NCI-H524 (cell line): Measurements from ENCODE around the gene BIN1.
"Not testable (repeated sequence)": the region's sequence is repeated elsewhere in the genome, so short reads cannot be mapped to it uniquely, and the experiment has no call there.

Source experiments
- DNase-seq, 2 experiments: peaks; one replicate each; lab custom pipeline; 2025; lab: John Stamatoyannopoulos, UW

The BIN1 gene

GRCh38 chr2:127134235-127134634 is 27.3 kb upstream of the BIN1 start:
- DNase-seq = no peak

- DNase-seq = no peak
Observed at GRCh38 chr2:127133793-127134192, 26.8 kb upstream of the BIN1 start.

- no peak for DNase-seq
Observed at GRCh38 chr2:127130421-127130820, 23.5 kb upstream of the BIN1 start.

- no peak for DNase-seq
Observed at GRCh38 chr2:127129937-127130336, 23.0 kb upstream of the BIN1 start.

- DNase-seq = peak in 1 of 2 experiments; percentile 64
Observed at GRCh38 chr2:127128445-127128904, 21.5 kb upstream of the BIN1 start.

- peak in 1 of 2 experiments; percentile 60 for DNase-seq
Observed at GRCh38 chr2:127125821-127126220, 18.9 kb upstream of the BIN1 start.

- DNase-seq = no peak
Observed at GRCh38 chr2:127124426-127124825, 17.5 kb upstream of the BIN1 start.

GRCh38 chr2:127122361-127123027 is 15.5 kb upstream of the BIN1 start:
- peak; percentile 90 to 96 for DNase-seq

GRCh38 chr2:127121776-127122176 is 14.8 kb upstream of the BIN1 start:
- no peak for DNase-seq

GRCh38 chr2:127121353-127121752 is 14.4 kb upstream of the BIN1 start:
- DNase-seq = no peak

GRCh38 chr2:127120408-127120807 is 13.5 kb upstream of the BIN1 start:
- not testable (repeated sequence) for DNase-seq

- DNase-seq = no peak
Observed at GRCh38 chr2:127118467-127118866, 11.5 kb upstream of the BIN1 start.

- no peak for DNase-seq
Observed at GRCh38 chr2:127118038-127118437, 11.1 kb upstream of the BIN1 start.

GRCh38 chr2:127117603-127118002 is 10.6 kb upstream of the BIN1 start:
- DNase-seq = no peak

- no peak for DNase-seq
Observed at GRCh38 chr2:127115471-127116199, 8.7 kb upstream of the BIN1 start.

GRCh38 chr2:127110985-127111384 is 4.0 kb upstream of the BIN1 start:
- no peak for DNase-seq

- DNase-seq = no peak
Observed at GRCh38 chr2:127108090-127108523, 1.2 kb upstream of the BIN1 start.

- DNase-seq = peak in 1 of 2 experiments; percentile 31
Observed at GRCh38 chr2:127107622-127107999, 657 bp upstream of the BIN1 start.

- peak in 1 of 2 experiments; percentile 46 for DNase-seq
Observed at GRCh38 chr2:127106457-127106990, 430 bp downstream of the BIN1 start.

- peak; percentile 59 to 82 for DNase-seq
Observed at GRCh38 chr2:127105656-127106456, 1.1 kb downstream of the BIN1 start.

GRCh38 chr2:127104881-127105655 is 1.9 kb downstream of the BIN1 start:
- peak; percentile 72 to 82 for DNase-seq
